WTC11 (cell line): ENCODE data around the gene GALE. TPM values are rescaled to one million over a fixed set of nuclear protein-coding genes. Genes with fewer than 3 reads are reported as not detected.
A peak's percentile ranks its signal among the peaks of the same experiment; 100 is the strongest.

Experiments
- ATAC-seq: fragments of 200-7000 bp; cut with Tn5 transposase; 2 replicates; pipeline ENCODE4 v1.10.0; 2021; ENCODE audit warnings: mild to moderate bottlenecking, moderate library complexity
- CTCF ChIA-PET: fragments of 300-600 bp; sonication (Branson Sonifier 250); formaldehyde crosslinking; loops from one replicate; lab custom pipeline; 2021; ENCODE audit warnings: antibody characterized with exemption; lab: Charles Lee
- POLR2A ChIA-PET: fragments of 350-600 bp; sonication (Branson Sonifier 250); formaldehyde crosslinking; loops from one replicate; lab custom pipeline; 2021; ENCODE audit warnings: antibody characterized with exemption; lab: Charles Lee
- DNase-seq: peaks from one replicate; pipeline ENCODE4 v3.0.0; 2021; ENCODE audit warnings: low spot score
- H3K27ac Mint-ChIP-seq: 2 replicates; pipeline ENCODE4 v1.8.0; 2021; ENCODE audit warnings: mixed read lengths
- H3K27me3 Mint-ChIP-seq: 2 replicates; pipeline ENCODE4 v1.8.0; 2021; ENCODE audit warnings: low read depth, mild to moderate bottlenecking, moderate library complexity, mixed read lengths
- H3K36me3 Mint-ChIP-seq: 2 replicates; pipeline ENCODE4 v1.8.0; 2021; ENCODE audit warnings: mixed read lengths
- H3K4me1 Mint-ChIP-seq: 2 replicates; pipeline ENCODE4 v1.8.0; 2022; ENCODE audit warnings: mixed read lengths
- H3K4me3 Mint-ChIP-seq: 2 replicates; pipeline ENCODE4 v1.8.0; 2021; ENCODE audit warnings: mild to moderate bottlenecking, moderate library complexity, mixed read lengths
- H3K9me3 Mint-ChIP-seq: 2 replicates; pipeline ENCODE4 v1.8.0; 2021; ENCODE audit warnings: mixed read lengths
- ATF6 ChIP-seq: sonication (generic); formaldehyde crosslinking; IDR thresholded peaks from 2 replicates; pipeline ENCODE4 v1.8.1; 2023; ENCODE audit warnings: mild to moderate bottlenecking, missing genetic modification reagents
- CREM ChIP-seq: sonication (generic); formaldehyde crosslinking; IDR thresholded peaks from 2 replicates; pipeline ENCODE4 v1.8.1; 2022; ENCODE audit warnings: mild to moderate bottlenecking, missing genetic modification reagents, moderate library complexity
- ERG ChIP-seq: fragments of 250-450 bp; sonication (Bioruptor Pico); IDR thresholded peaks from 2 replicates; pipeline ENCODE4 v1.8.0; 2021; ENCODE audit warnings: mild to moderate bottlenecking
- ESRRA ChIP-seq: sonication (generic); formaldehyde crosslinking; IDR thresholded peaks from 2 replicates; pipeline ENCODE4 v1.8.1; 2022; ENCODE audit warnings: mild to moderate bottlenecking, missing genetic modification reagents, borderline replicate concordance
- IRF2 ChIP-seq: sonication (generic); formaldehyde crosslinking; IDR thresholded peaks from 2 replicates; pipeline ENCODE4 v1.8.0; 2022; ENCODE audit warnings: low read depth, missing genetic modification reagents, borderline replicate concordance
- KAT7 ChIP-seq: sonication (generic); formaldehyde crosslinking; IDR thresholded peaks from 2 replicates; pipeline ENCODE4 v1.8.1; 2023; ENCODE audit warnings: missing genetic modification reagents, mild to moderate bottlenecking, borderline replicate concordance
- NFATC4 ChIP-seq: fragments of 250-450 bp; sonication (Bioruptor Pico); IDR thresholded peaks from 2 replicates; pipeline ENCODE4 v1.9.0; 2021; ENCODE audit warnings: mild to moderate bottlenecking
- NR2C2 ChIP-seq: sonication (generic); formaldehyde crosslinking; IDR thresholded peaks from 2 replicates; pipeline ENCODE4 v1.8.0; 2022; ENCODE audit warnings: mild to moderate bottlenecking, missing genetic modification reagents
- NR3C1 ChIP-seq: sonication (generic); formaldehyde crosslinking; conservative IDR thresholded peaks from 2 replicates; pipeline ENCODE4 v1.8.1; 2023; ENCODE audit warnings: low read depth, mild to moderate bottlenecking, missing genetic modification reagents
- SMAD3 ChIP-seq: sonication (generic); formaldehyde crosslinking; IDR thresholded peaks from 2 replicates; pipeline ENCODE4 v1.8.0; 2022; ENCODE audit warnings: missing genetic modification reagents, mild to moderate bottlenecking, borderline replicate concordance
- STAT6 ChIP-seq: sonication (generic); formaldehyde crosslinking; conservative IDR thresholded peaks from 2 replicates; pipeline ENCODE4 v1.8.1; 2023; ENCODE audit warnings: mild to moderate bottlenecking, low read depth, missing genetic modification reagents, moderate library complexity
- TCF7 ChIP-seq: sonication (generic); formaldehyde crosslinking; IDR thresholded peaks from 2 replicates; pipeline ENCODE4 v1.8.0; 2022; ENCODE audit warnings: mild to moderate bottlenecking, low read depth, missing genetic modification reagents, moderate library complexity
- ZBTB21 ChIP-seq: sonication (generic); formaldehyde crosslinking; IDR thresholded peaks from 2 replicates; pipeline ENCODE4 v1.8.1; 2023; ENCODE audit warnings: mild to moderate bottlenecking, missing genetic modification reagents, borderline replicate concordance
- ZNF121 ChIP-seq: sonication (generic); formaldehyde crosslinking; IDR thresholded peaks from 2 replicates; pipeline ENCODE4 v1.8.0; 2023; ENCODE audit warnings: missing genetic modification reagents
- ZNF232 ChIP-seq: sonication (generic); formaldehyde crosslinking; IDR thresholded peaks from 2 replicates; pipeline ENCODE4 v1.8.0; 2022; ENCODE audit warnings: mild to moderate bottlenecking, missing genetic modification reagents
- ZNF425 ChIP-seq: fragments of 250-450 bp; sonication (Bioruptor Pico); conservative IDR thresholded peaks from 2 replicates; pipeline ENCODE4 v1.9.0; 2021; ENCODE audit warnings: mild to moderate bottlenecking
- total RNA-seq: library from RNA; stranded (reverse); gene quantifications from 3 replicates; pipeline ENCODE4 v1.2.3, GENCODE V29; 2021
- TF ChIP-seq, protein P1 (sequence below): sonication (generic); formaldehyde crosslinking; IDR thresholded peaks from 2 replicates; pipeline ENCODE4 v1.8.1; 2022; ENCODE audit warnings: low read depth, missing genetic modification reagents, borderline replicate concordance
- TF ChIP-seq, protein P2 (sequence below): sonication (generic); formaldehyde crosslinking; IDR thresholded peaks from 2 replicates; pipeline ENCODE4 v1.8.1; 2022; ENCODE audit warnings: mild to moderate bottlenecking, missing genetic modification reagents, moderate library complexity, borderline replicate concordance
- TF ChIP-seq, protein P3 (sequence below): sonication (generic); formaldehyde crosslinking; IDR thresholded peaks from 2 replicates; pipeline ENCODE4 v1.8.1; 2022; ENCODE audit warnings: missing genetic modification reagents, borderline replicate concordance
- TF ChIP-seq, protein P4 (sequence below): fragments of 250-450 bp; sonication (Bioruptor Pico); IDR thresholded peaks from 2 replicates; pipeline ENCODE4 v1.9.0; 2021; ENCODE audit warnings: mild to moderate bottlenecking

GALE gene
- total RNA-seq, 1 experiment from 2014 or later, result 30.3 TPM

DNA sequence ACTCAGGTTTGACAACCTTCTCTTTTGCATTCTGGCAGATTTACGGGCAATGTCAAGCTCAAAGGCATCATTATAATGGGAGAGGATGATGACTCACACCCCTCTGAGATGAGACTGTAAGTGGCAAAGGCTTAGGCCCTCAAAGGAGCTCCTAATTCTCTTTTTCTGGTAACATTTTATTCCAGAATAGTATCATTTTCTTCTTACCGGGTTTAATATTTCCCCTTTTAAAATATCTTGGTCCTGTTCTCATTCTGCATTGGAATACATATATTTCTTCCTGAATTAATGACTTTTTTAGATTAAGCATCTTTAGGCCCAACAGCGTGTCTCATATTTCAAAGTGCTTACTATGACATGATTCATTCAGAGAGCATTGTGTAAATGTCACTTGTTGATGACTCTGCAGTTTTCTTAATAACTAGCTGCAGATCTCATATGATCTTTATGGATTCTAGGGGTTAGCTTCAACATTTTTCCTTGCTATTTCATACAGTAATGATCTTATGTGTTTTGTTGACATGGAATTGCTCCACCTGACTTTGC is 20.7 kb downstream of the GALE start (continued):
- TF ChIP-seq SMAD3 (CRISPR knock-in tag) (no peak), TCF7 (CRISPR knock-in tag) (no peak), ZNF425 (CRISPR knock-in tag) (no peak), STAT6 (CRISPR knock-in tag) (no peak)

DNA sequence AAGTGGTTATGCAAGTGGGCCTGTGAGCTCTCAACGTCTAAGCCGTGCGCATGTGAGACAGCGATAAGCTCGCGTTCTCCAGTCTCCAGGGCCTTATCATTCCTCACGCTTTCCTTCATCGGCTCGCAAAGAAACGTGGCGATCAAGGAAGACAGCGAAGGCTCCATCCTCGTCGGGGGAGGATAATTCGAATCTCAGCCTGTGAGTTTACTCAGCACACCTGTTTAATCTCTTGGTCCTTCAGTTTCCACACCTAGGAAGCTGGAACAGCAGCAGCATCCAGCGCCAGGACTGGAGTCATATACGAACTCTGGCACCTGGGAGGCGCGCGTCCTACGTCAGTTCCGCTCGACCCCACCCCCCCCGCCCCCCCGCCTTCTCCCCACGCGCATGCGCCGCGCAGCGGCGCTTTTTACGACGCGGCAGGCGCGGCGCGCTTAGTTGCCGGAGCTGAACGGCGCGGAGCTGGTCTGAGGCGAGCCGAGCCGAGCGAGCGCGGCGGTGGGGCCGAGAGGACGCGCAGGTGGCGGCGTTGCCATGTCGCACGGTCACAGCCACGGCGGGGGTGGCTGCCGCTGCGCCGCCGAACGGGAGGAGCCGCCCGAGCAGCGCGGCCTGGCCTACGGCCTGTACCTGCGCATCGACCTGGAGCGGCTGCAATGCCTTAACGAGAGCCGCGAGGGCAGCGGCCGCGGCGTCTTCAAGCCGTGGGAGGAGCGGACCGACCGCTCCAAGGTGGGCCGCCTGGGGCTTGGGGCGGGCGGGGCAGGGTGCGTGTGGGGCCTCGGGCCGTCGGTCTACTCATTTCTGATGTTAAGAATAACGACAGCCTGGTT is 22.4 kb downstream of the GALE start, which contains the start of gene PITHD1:
Gene PITHD1, plus strand, starts transcription at position 440 of the 836 bp plus-strand sequence. Its CDS starts 98 bp downstream, at position 538.
- CTCF ChIA-PET, result interaction anchor here (0.5 to 1.5 kb wide), 16 partner anchors 10 to 281 kb away, joined by 3 to 18 read pairs (median 4); partner anchors contain the start of genes E2F2, LYPLA2 and RPL11
- H3K27ac Mint-ChIP-seq, result peak within 1 kb of the TSS; percentile 99
- H3K9me3 Mint-ChIP-seq, result no peaks in the 10 kb centered on the region
- POLR2A ChIA-PET, result interaction anchor here (0.6 to 1.4 kb wide), 6 partner anchors 13 to 45 kb away, joined by 3 to 8 read pairs (median 6); partner anchors contain the start of genes ELOA, GALE and LYPLA2
- H3K36me3 Mint-ChIP-seq, result peaks cover 12% of the 10 kb centered on the region
- H3K4me3 Mint-ChIP-seq, result peak within 1 kb of the TSS; percentile 90
- H3K27me3 Mint-ChIP-seq, result no peaks in the 10 kb centered on the region
- DNase-seq, result peak; percentile 76
- peaks cover 18% of the 10 kb centered on the region for H3K4me1 Mint-ChIP-seq
- ATAC-seq, result peak; percentile 87
- TF ChIP-seq NFATC4 (CRISPR knock-in tag), result no peak
- TF ChIP-seq KAT7, result peak; percentile 88; the same call in 1 of the 2 replicates
- TF ChIP-seq NR2C2 (CRISPR knock-in tag), result no peak
- TF ChIP-seq, protein P1, sequence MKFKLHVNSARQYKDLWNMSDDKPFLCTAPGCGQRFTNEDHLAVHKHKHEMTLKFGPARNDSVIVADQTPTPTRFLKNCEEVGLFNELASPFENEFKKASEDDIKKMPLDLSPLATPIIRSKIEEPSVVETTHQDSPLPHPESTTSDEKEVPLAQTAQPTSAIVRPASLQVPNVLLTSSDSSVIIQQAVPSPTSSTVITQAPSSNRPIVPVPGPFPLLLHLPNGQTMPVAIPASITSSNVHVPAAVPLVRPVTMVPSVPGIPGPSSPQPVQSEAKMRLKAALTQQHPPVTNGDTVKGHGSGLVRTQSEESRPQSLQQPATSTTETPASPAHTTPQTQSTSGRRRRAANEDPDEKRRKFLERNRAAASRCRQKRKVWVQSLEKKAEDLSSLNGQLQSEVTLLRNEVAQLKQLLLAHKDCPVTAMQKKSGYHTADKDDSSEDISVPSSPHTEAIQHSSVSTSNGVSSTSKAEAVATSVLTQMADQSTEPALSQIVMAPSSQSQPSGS (CRISPR knock-in tag), result no peak
- TF ChIP-seq, protein P2, sequence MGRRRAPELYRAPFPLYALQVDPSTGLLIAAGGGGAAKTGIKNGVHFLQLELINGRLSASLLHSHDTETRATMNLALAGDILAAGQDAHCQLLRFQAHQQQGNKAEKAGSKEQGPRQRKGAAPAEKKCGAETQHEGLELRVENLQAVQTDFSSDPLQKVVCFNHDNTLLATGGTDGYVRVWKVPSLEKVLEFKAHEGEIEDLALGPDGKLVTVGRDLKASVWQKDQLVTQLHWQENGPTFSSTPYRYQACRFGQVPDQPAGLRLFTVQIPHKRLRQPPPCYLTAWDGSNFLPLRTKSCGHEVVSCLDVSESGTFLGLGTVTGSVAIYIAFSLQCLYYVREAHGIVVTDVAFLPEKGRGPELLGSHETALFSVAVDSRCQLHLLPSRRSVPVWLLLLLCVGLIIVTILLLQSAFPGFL (CRISPR knock-in tag), result no peak; the same call in 1 of the 2 replicates
- TF ChIP-seq NR3C1 (CRISPR knock-in tag), result no peak
- TF ChIP-seq ZBTB21, result no peak
- no peak for TF ChIP-seq ESRRA (CRISPR knock-in tag)
- no peak for TF ChIP-seq ATF6 (CRISPR knock-in tag)
- TF ChIP-seq, protein P3, sequence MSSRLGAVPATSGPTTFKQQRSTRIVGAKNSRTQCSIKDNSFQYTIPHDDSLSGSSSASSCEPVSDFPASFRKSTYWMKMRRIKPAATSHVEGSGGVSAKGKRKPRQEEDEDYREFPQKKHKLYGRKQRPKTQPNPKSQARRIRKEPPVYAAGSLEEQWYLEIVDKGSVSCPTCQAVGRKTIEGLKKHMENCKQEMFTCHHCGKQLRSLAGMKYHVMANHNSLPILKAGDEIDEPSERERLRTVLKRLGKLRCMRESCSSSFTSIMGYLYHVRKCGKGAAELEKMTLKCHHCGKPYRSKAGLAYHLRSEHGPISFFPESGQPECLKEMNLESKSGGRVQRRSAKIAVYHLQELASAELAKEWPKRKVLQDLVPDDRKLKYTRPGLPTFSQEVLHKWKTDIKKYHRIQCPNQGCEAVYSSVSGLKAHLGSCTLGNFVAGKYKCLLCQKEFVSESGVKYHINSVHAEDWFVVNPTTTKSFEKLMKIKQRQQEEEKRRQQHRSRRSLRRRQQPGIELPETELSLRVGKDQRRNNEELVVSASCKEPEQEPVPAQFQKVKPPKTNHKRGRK (CRISPR knock-in tag), result no peak
- TF ChIP-seq CREM (CRISPR knock-in tag), result peak; percentile 89; the same call in 1 of the 2 replicates
- TF ChIP-seq IRF2 (CRISPR knock-in tag), result no peak
- TF ChIP-seq ZNF232 (CRISPR knock-in tag), result no peak
- TF ChIP-seq ZNF121 (CRISPR knock-in tag), result no peak
- TF ChIP-seq ERG, result 0 out of 2 replicates have a peak, but pooled peaks have one; percentile 35
- TF ChIP-seq, protein P4, sequence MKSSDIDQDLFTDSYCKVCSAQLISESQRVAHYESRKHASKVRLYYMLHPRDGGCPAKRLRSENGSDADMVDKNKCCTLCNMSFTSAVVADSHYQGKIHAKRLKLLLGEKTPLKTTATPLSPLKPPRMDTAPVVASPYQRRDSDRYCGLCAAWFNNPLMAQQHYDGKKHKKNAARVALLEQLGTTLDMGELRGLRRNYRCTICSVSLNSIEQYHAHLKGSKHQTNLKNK (CRISPR knock-in tag), result no peak
